Breast epithelium (tissue), 4 donors: ENCODE measurements around the gene ANTXRL. TPM values are rescaled to one million over a fixed set of nuclear protein-coding genes. Genes with fewer than 3 reads are reported as not detected.
A peak's percentile ranks its signal among the peaks of the same experiment; 100 is the strongest.

Experiments
- DNase-seq, 2 donors: peaks; one replicate each; pipeline ENCODE4 v3.0.0-alpha.2; 2019; ENCODE audit warnings: low spot score in 2 of 2
- H3K27ac ChIP-seq, 2 donors: fragments of 200-600 bp; sonication (generic) in 1 of 2; one replicate each; pipeline ENCODE4 v1.5.1; 2016 to 2019; ENCODE audit warnings: mild to moderate bottlenecking in 1 of 2
- H3K27me3 ChIP-seq, 2 donors: fragments of 200-600 bp; sonication (generic) in 1 of 2; one replicate each; pipeline versions ENCODE4 v1.5.1 to v1.6.0; 2017 to 2019; ENCODE audit warnings: control low read depth in 1 of 2, mild to moderate bottlenecking in 1 of 2
- H3K36me3 ChIP-seq: fragments of 200-600 bp; one replicate; pipeline ENCODE4 v1.5.1; 2019
- H3K4me1 ChIP-seq, 2 donors: fragments of 200-600 bp; sonication (generic); one replicate each; pipeline ENCODE4 v1.5.1; 2016 to 2019; ENCODE audit warnings: control low read depth in 1 of 2
- H3K4me3 ChIP-seq, 3 donors: fragments of 200-600 bp; sonication (generic); 1 replicate in 2 of 3; 2 replicates in 1 of 3; pipeline ENCODE4 v1.5.1; 2016 to 2019; ENCODE audit warnings: mild to moderate bottlenecking in 3 of 3, moderate library complexity in 2 of 3
- H3K9me3 ChIP-seq, 2 donors: fragments of 200-600 bp; sonication (generic) in 1 of 2; one replicate each; pipeline ENCODE4 v1.5.1; 2016 to 2019; ENCODE audit warnings: control low read depth in 1 of 2
- CTCF ChIP-seq, 3 donors: fragments of 450-650 bp; IDR thresholded peaks; one replicate each; pipeline ENCODE4 v1.5.1; 2016 to 2017; ENCODE audit warnings: antibody characterized with exemption in 3 of 3, mild to moderate bottlenecking in 3 of 3, moderate library complexity in 3 of 3
- POLR2A ChIP-seq: fragments of 450-650 bp; IDR thresholded peaks from one replicate; pipeline ENCODE4 v1.6.1; 2016; ENCODE audit warnings: antibody characterized with exemption, mild to moderate bottlenecking, moderate library complexity
- POLR2AphosphoS5 ChIP-seq, 3 donors: sonication (generic); formaldehyde crosslinking; IDR thresholded peaks; one replicate each; pipeline ENCODE4 v1.6.1; 2017; ENCODE audit warnings: antibody characterized with exemption in 3 of 3
- intact Hi-C: fragments of 100-400 bp; cut with DNase I; formaldehyde crosslinking; loops from one replicate; pipeline ENCODE4 v1.15.1; 2023; ENCODE audit warnings: low total_unique reads
- total RNA-seq, 3 donors: library from RNA; depleted of rRNA; stranded (reverse); fragments of >200 nt; gene quantifications; one replicate each; pipeline ENCODE4 v1.1.0, GENCODE V29; 2016

Gene ANTXRL
- total RNA-seq, 3 donors from 2014 or later: 0.15 TPM; not detected in 2

GRCh38 chr10:46283580-46284285, 3.1 kb upstream of the ANTXRL start:
- TF ChIP-seq POLR2AphosphoS5 (IDR thresholded peaks at IDR 0.05) (no peak), CTCF (IDR thresholded peaks at IDR 0.05) (no peak), POLR2A (no peak)
- intact Hi-C loops: no loop called here
- no peaks in the 10 kb centered on the region for H3K36me3 ChIP-seq
- H3K27ac ChIP-seq: peak overlapping the region in 1 of 2 donors; percentile 87
- H3K4me1 ChIP-seq: peaks cover 0 to 19% of the 10 kb centered on the region in 2 donors
- DNase-seq: peak in 1 of 2 donors; percentile 34
- H3K27me3 ChIP-seq: no peaks in the 10 kb centered on the region
- H3K4me3 ChIP-seq: peak overlapping the region; percentile 60 to 83 (median 66)
- no peaks in the 10 kb centered on the region for H3K9me3 ChIP-seq

DNA sequence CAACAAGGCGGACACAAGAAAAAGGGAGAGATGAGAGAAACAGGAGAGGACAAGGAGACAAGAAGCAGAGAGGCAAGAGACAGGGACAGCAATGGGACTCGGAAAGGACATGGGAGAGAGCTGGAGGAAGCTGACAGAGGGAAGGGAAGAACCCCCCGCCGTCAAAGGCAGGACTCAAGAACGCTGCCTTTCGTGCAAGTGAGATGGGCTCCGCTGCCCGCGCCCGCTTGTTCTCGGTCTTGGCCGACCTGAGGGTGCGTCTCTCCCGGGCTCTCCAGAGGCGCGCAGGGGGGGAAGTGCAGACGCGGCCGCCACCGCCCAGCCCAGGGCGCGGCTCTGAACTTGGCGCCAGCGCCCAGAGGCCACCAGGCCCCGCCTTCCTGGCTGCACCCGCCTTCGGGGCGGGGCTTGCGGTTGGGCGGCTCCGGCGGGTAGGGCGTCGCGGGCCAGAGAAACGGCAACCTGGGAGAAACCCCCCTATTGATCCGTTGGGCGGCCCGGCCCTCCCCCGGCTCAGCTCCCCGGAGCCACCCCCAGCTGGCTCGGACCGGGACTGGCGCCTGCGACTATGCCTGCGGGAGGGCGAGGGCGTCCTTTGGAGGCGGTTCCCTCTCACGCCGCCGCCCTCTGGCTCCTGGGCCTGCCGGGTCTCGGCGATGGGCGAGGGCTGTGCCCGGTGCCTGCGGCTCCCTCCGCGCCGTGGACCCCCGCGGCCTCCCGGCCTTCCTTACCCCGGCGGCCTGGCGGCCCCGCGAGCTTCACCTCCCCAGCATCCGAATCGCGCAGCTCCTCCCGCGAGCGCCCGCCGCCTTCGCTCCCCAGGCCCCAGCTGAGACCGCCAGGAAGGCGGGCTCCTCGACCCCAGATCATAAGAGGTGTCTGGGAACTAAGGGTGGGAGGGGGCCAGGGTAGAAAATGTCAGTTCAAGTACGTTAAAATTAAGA, 2.2 kb upstream of the ANTXRL start:
- Histone ChIP-seq H3K4me3 (peak overlapping the region; percentile 60 to 76 (median 66)), H3K4me1 (peaks cover 0 to 19% of the 10 kb centered on the region in 2 donors), H3K27me3 (no peaks in the 10 kb centered on the region), H3K36me3 (no peaks in the 10 kb centered on the region), H3K9me3 (no peaks in the 10 kb centered on the region), H3K27ac (peak overlapping the region; percentile 87 to 91)
- TF ChIP-seq POLR2A (peak; percentile 12), CTCF (IDR thresholded peaks at IDR 0.05) (peak in 1 of 3 donors; percentile 9), POLR2AphosphoS5 (IDR thresholded peaks at IDR 0.05) (peak; percentile 32 to 59 (median 58))
- intact Hi-C loops: no loop called here
- DNase-seq: peak; percentile 81 to 83

- no peaks in the 10 kb centered on the region for H3K27me3 ChIP-seq
- no peak for TF ChIP-seq POLR2A
- no peak for TF ChIP-seq CTCF (IDR thresholded peaks at IDR 0.05)
- no peak for TF ChIP-seq POLR2AphosphoS5 (IDR thresholded peaks at IDR 0.05)
- peak overlapping the region; percentile 60 to 76 (median 66) for H3K4me3 ChIP-seq
- intact Hi-C loops: no loop called here
- DNase-seq: no peak
- H3K4me1 ChIP-seq: peaks cover 0 to 19% of the 10 kb centered on the region in 2 donors
- no peaks in the 10 kb centered on the region for H3K36me3 ChIP-seq
- H3K27ac ChIP-seq: peak overlapping the region; percentile 87 to 91
- no peaks in the 10 kb centered on the region for H3K9me3 ChIP-seq
Measured at GRCh38 chr10:46285300-46285699, 1.5 kb upstream of the ANTXRL start.

- H3K27ac ChIP-seq: peak overlapping the region; percentile 71 to 87
Measured at GRCh38 chr10:46285966-46286620, 704 bp upstream of the ANTXRL start.

More at GRCh38 chr10:46285966-46286620, 704 bp upstream of the ANTXRL start:
- TF ChIP-seq CTCF (IDR thresholded peaks at IDR 0.05) (no peak), POLR2AphosphoS5 (IDR thresholded peaks at IDR 0.05) (no peak), POLR2A (no peak)
- no peaks in the 10 kb centered on the region for H3K9me3 ChIP-seq
- H3K36me3 ChIP-seq: no peaks in the 10 kb centered on the region
- peak in 1 of 2 donors; percentile 35 for DNase-seq
- no peaks in the 10 kb centered on the region for H3K27me3 ChIP-seq
- H3K4me1 ChIP-seq: peaks cover 0 to 19% of the 10 kb centered on the region in 2 donors
- intact Hi-C loops: no loop called here
- H3K4me3 ChIP-seq: no peak overlapping the region
